HK-2 (cell line): ENCODE results near the gene SNAPC5.
"Not testable (repeated sequence)": the region's sequence is repeated elsewhere in the genome, so short reads cannot be mapped to it uniquely, and the experiment has no call there.

Source experiments
- DNase-seq: peaks from one replicate; pipeline ENCODE4 v3.0.0-alpha.2; 2018; ENCODE audit not compliant: unreplicated experiment

The SNAPC5 gene

GRCh38 chr15:66491846-66492245 is 5.7 kb downstream of the SNAPC5 start:
- DNase-seq: no peak

GRCh38 chr15:66489179-66489791 is 8.3 kb downstream of the SNAPC5 start:
- no peak for DNase-seq

GRCh38 chr15:66488525-66488924 is 9.0 kb downstream of the SNAPC5 start:
- no peak for DNase-seq

- no peak for DNase-seq
These were observed 10.7 kb downstream of the SNAPC5 start for GRCh38 chr15:66486887-66487286.

GRCh38 chr15:66484539-66485112 is 12.9 kb downstream of the SNAPC5 start:
- no peak for DNase-seq

- peak; percentile 53 for DNase-seq
These were observed 14.4 kb downstream of the SNAPC5 start for GRCh38 chr15:66483131-66483566.

GRCh38 chr15:66482539-66482938 is 15.0 kb downstream of the SNAPC5 start:
- DNase-seq: no peak

GRCh38 chr15:66481107-66481856 is 16.3 kb downstream of the SNAPC5 start:
- DNase-seq: peak; percentile 44

- no peak for DNase-seq
These were observed 17.3 kb downstream of the SNAPC5 start for GRCh38 chr15:66480267-66480666.

GRCh38 chr15:66477011-66477410 is 20.6 kb downstream of the SNAPC5 start:
- DNase-seq: no peak

GRCh38 chr15:66476535-66476934 is 21.0 kb downstream of the SNAPC5 start:
- DNase-seq: no peak

GRCh38 chr15:66474963-66475362 is 22.6 kb downstream of the SNAPC5 start:
- DNase-seq: no peak

- DNase-seq: no peak
These were observed 23.4 kb downstream of the SNAPC5 start for GRCh38 chr15:66474135-66474534.

- peak; percentile 27 for DNase-seq
These were observed 25.2 kb downstream of the SNAPC5 start for GRCh38 chr15:66472176-66472999.

GRCh38 chr15:66470825-66471224 is 26.7 kb downstream of the SNAPC5 start:
- not testable (repeated sequence) for DNase-seq

GRCh38 chr15:66467162-66468040 is 30.2 kb downstream of the SNAPC5 start:
- not testable (repeated sequence) for DNase-seq

GRCh38 chr15:66465294-66465693 is 32.3 kb downstream of the SNAPC5 start:
- DNase-seq: not testable (repeated sequence)

GRCh38 chr15:66462627-66463026 is 34.9 kb downstream of the SNAPC5 start:
- DNase-seq: no peak

- DNase-seq: no peak
These were observed 35.6 kb downstream of the SNAPC5 start for GRCh38 chr15:66461917-66462316.

GRCh38 chr15:66461294-66461693 is 36.3 kb downstream of the SNAPC5 start:
- not testable (repeated sequence) for DNase-seq
